ENCODE results near the gene HDAC11. TPM values are rescaled to one million over a fixed set of nuclear protein-coding genes. Genes with fewer than 3 reads are reported as not detected.
A peak's percentile ranks its signal among the peaks of the same experiment; 100 is the strongest.
"Not testable (repeated sequence)": the region's sequence is repeated elsewhere in the genome, so short reads cannot be mapped to it uniquely, and the experiment has no call there.

The HDAC11 gene
- total RNA-seq, 1 donor from 2014 or later = 4.6 TPM

- not testable (repeated sequence) for ATAC-seq
These were observed 41.6 kb downstream of the HDAC11 start for GRCh38 chr3:13521749-13522148.

GRCh38 chr3:13522236-13522635, 42.1 kb downstream of the HDAC11 start:
- ATAC-seq (no peak), DNase-seq (ENCODE audit: low spot score) (no peak)

More at GRCh38 chr3:13521749-13522148, 41.6 kb downstream of the HDAC11 start:
- DNase-seq (ENCODE audit: low spot score) = not testable (repeated sequence)

- ATAC-seq (peak; percentile 35), DNase-seq (ENCODE audit: low spot score) (no peak)
These were observed 45.0 kb downstream of the HDAC11 start for GRCh38 chr3:13524979-13525669.

GRCh38 chr3:13525827-13526625, 45.9 kb downstream of the HDAC11 start:
- no peak for DNase-seq (ENCODE audit: low spot score)
- ATAC-seq = no peak

- DNase-seq (ENCODE audit: low spot score) (no peak), ATAC-seq (no peak)
These were observed 46.5 kb downstream of the HDAC11 start for GRCh38 chr3:13526626-13526949.

GRCh38 chr3:13528217-13528867, 48.2 kb downstream of the HDAC11 start:
- ATAC-seq = no peak
- no peak for DNase-seq (ENCODE audit: low spot score)

GRCh38 chr3:13529196-13530112, 49.3 kb downstream of the HDAC11 start:
- no peak for DNase-seq (ENCODE audit: low spot score)
- no peak for ATAC-seq

- no peak for ATAC-seq
- no peak for DNase-seq (ENCODE audit: low spot score)
These were observed 50.3 kb downstream of the HDAC11 start for GRCh38 chr3:13530241-13531009.

- ATAC-seq (no peak), DNase-seq (ENCODE audit: low spot score) (no peak)
These were observed 52.0 kb downstream of the HDAC11 start for GRCh38 chr3:13532085-13532484.

- DNase-seq (ENCODE audit: low spot score) = no peak
- ATAC-seq = no peak
These were observed 52.5 kb downstream of the HDAC11 start for GRCh38 chr3:13532631-13533030.

GRCh38 chr3:13533885-13534301, 53.8 kb downstream of the HDAC11 start:
- no peak for ATAC-seq
- DNase-seq (ENCODE audit: low spot score) = no peak

GRCh38 chr3:13535526-13535875, 55.4 kb downstream of the HDAC11 start:
- no peak for DNase-seq (ENCODE audit: low spot score)

GRCh38 chr3:13535905-13536304, 55.8 kb downstream of the HDAC11 start:
- DNase-seq (ENCODE audit: low spot score) (no peak), ATAC-seq (no peak)

More at GRCh38 chr3:13535526-13535875, 55.4 kb downstream of the HDAC11 start:
- no peak for ATAC-seq

- ATAC-seq (no peak), DNase-seq (ENCODE audit: low spot score) (no peak)
These were observed 56.3 kb downstream of the HDAC11 start for GRCh38 chr3:13536432-13536831.

- DNase-seq (ENCODE audit: low spot score) = no peak
- ATAC-seq = no peak
These were observed 56.7 kb downstream of the HDAC11 start for GRCh38 chr3:13536832-13537231.

GRCh38 chr3:13537244-13537908, 57.3 kb downstream of the HDAC11 start:
- ATAC-seq (no peak), DNase-seq (ENCODE audit: low spot score) (no peak)

GRCh38 chr3:13537909-13538296, 57.8 kb downstream of the HDAC11 start:
- no peak for ATAC-seq
- DNase-seq (ENCODE audit: low spot score) = no peak

GRCh38 chr3:13538520-13539291, 58.6 kb downstream of the HDAC11 start:
- DNase-seq (ENCODE audit: low spot score) (no peak), ATAC-seq (no peak)

- ATAC-seq (no peak), DNase-seq (ENCODE audit: low spot score) (no peak)
These were observed 59.2 kb downstream of the HDAC11 start for GRCh38 chr3:13539292-13539638.

Data from left lobe of liver (tissue), 2 donors.